HG02970 (cell line): ENCODE results near the gene SARS2.

Experiments used
- ATAC-seq: cut with Tn5 transposase; IDR thresholded peaks from one replicate; pipeline ENCODE4 v1.9.1; 2021; ENCODE audit warnings: mild to moderate bottlenecking, moderate library complexity, moderate number of reproducible peaks; ENCODE audit not compliant: unreplicated experiment, low FRiP score

The SARS2 gene

GRCh38 chr19:38869836-38870607 lies 60.5 kb downstream of the SARS2 start:
- ATAC-seq = peak; percentile 79

- no peak for ATAC-seq
These were observed 61.3 kb downstream of the SARS2 start for GRCh38 chr19:38869160-38869835.

GRCh38 chr19:38868551-38868950 lies 62.0 kb downstream of the SARS2 start:
- ATAC-seq = no peak

GRCh38 chr19:38867171-38867780 lies 63.3 kb downstream of the SARS2 start:
- ATAC-seq = no peak
